ENCODE results near the gene BTBD16.

GRCh38 chr10:122296363-122297120 is 25.4 kb downstream of the BTBD16 start:
- TF ChIP-seq CTCF (IDR thresholded peaks at IDR 0.05) (no peak), POLR2A (IDR thresholded peaks at IDR 0.05) (no peak), EP300 (IDR thresholded peaks at IDR 0.05) (no peak), POLR2AphosphoS5 (IDR thresholded peaks at IDR 0.05) (no peak)
